GM20000 (cell line): ENCODE data around the gene KCNMA1.

ENCODE experiments used
- DNase-seq: peaks from one replicate; pipeline ENCODE4 v3.0.0; 2012; ENCODE audit warnings: low spot score
- TF ChIP-seq, protein P1 (sequence below): IDR thresholded peaks from 2 replicates; pipeline ENCODE4 v1.5.1; 2012; ENCODE audit warnings: mild to moderate bottlenecking, control low read depth; ENCODE audit errors: extremely low read depth, missing control alignments

The KCNMA1 gene

DNA sequence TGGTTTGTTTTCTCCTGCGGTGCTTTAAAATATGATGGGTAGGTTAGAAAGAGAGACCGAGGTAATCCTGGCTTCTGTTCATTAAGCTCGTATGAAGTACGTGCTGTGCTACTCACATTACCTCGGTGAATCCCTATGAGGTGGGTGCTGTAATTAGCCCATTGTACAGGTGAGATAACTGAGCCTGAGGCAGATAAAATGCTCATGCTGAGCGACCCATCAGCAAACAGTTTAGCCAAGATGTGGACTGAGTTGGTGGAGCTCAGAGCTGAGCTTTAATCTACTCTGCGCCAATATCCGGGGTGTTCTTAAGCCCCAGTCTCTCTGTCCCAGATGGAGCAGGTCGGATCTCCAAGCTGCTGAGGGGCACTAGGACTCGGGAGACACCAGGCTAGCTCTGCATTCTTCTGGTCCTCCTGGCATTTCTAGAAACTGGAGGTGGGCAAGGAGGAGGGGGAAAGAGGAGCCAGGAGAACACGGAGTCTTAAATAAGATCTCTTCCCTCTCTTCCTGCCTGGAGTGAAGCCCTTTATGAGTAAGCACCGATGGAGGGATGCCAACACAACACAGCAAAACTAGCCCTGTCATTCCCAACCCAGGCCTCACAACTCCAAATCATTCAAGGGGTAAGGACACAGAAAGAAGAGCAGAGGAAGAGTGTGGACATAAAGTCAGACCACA is 458.5 kb downstream of the KCNMA1 start:
- TF ChIP-seq, protein P1, sequence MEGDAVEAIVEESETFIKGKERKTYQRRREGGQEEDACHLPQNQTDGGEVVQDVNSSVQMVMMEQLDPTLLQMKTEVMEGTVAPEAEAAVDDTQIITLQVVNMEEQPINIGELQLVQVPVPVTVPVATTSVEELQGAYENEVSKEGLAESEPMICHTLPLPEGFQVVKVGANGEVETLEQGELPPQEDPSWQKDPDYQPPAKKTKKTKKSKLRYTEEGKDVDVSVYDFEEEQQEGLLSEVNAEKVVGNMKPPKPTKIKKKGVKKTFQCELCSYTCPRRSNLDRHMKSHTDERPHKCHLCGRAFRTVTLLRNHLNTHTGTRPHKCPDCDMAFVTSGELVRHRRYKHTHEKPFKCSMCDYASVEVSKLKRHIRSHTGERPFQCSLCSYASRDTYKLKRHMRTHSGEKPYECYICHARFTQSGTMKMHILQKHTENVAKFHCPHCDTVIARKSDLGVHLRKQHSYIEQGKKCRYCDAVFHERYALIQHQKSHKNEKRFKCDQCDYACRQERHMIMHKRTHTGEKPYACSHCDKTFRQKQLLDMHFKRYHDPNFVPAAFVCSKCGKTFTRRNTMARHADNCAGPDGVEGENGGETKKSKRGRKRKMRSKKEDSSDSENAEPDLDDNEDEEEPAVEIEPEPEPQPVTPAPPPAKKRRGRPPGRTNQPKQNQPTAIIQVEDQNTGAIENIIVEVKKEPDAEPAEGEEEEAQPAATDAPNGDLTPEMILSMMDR, result no peak
- DNase-seq, result no peak

- TF ChIP-seq, protein P1, result no peak
- no peak for DNase-seq
Measured at GRCh38 chr10:77177589-77177988, 460.0 kb downstream of the KCNMA1 start.

DNA sequence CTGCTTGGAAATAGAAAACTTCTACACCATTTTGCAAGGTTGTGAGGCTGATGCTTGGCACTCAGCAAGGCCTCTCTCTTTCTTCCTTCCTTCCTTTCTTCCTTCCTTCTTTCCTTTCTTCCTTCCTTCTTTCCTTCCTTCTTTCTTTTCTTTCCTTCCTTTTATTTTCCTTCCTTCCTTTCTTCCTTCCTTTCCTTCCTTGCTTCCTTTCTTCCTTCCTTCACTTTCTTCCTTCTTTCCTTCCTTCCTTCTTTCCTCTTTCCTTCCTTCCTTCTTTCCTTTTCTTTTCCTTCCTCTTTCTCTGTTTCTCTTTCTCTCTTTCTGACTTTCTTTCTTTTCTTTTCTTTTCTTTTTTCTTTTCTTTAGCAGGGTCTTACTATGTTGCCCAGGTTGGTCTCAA is 460.4 kb downstream of the KCNMA1 start:
- no peak for DNase-seq
- TF ChIP-seq, protein P1, result no peak

- DNase-seq, result no peak
- TF ChIP-seq, protein P1, result no peak
Measured at GRCh38 chr10:77176232-77176631, 461.4 kb downstream of the KCNMA1 start.

DNA sequence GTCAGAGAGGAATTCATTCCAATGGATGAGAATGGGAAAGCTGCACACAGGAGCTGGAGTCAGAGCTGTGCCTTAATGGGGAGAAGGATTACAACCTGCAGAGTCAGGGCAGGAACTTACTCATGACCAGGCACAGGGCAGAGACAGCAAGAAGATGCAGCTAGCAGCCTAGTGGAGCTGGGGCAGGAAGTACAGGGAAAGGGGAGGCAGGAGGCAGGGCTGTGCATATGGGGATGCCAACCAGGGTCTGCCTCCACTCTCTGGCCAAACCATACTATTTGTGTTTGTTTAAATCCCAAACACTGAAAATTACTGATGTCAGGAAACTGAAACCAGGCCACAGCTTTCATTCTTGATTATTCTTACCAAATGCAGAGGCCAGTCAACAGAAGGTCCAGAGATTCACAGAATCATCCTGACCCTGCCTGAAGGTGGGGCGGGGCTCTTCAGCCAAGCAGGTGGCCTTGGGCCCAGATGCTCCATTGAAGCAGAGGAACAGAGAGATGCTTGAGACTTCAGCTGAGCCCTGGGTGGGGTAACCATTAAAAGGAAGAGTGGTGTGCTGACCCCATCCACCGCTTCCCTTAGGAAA is 461.9 kb downstream of the KCNMA1 start:
- TF ChIP-seq, protein P1, result no peak

GRCh38 chr10:77173615-77174461 is 463.8 kb downstream of the KCNMA1 start:
- peak; percentile 64 for DNase-seq
- TF ChIP-seq, protein P1, result peak; percentile 92

More for the DNA sequence above, 461.9 kb downstream of the KCNMA1 start:
- no peak for DNase-seq

DNA sequence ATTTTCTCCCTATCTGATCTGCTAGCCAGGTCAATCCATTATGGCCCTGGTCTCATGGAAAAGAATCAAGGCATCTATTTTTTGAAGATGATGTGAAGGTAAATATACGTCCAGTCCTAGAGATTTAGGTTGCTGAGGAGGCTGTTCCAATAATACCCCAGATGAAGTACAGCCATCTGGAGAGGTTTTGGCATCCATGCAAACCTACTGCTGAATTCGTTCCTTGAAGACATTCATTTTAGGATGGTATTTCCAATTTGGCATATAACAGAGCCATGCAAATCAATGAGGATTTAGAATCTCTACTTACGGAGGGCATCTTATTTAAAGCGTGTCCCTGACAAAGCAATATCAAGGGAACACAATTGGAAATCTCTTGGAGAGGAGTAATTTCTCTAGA is 465.5 kb downstream of the KCNMA1 start:
- DNase-seq, result no peak
- TF ChIP-seq, protein P1, result no peak
